GM23338 (cell line): ENCODE results near the gene GALNT13. TPM values are rescaled to one million over a fixed set of nuclear protein-coding genes. Genes with fewer than 3 reads are reported as not detected.

Experiments
- ATAC-seq: fragments of 200-7000 bp; cut with Tn5 transposase; 3 replicates; pipeline ENCODE4 v1.9.1; 2020
- DNase-seq: peaks from one replicate; pipeline ENCODE4 v3.0.0-alpha.2; 2015; ENCODE audit warnings: low spot score
- H2AFZ ChIP-seq: fragments of 200-600 bp; sonication (generic); 2 replicates; pipeline ENCODE4 v1.8.0; 2016; ENCODE audit warnings: antibody characterized with exemption, mild to moderate bottlenecking, moderate library complexity
- H3F3A ChIP-seq: fragments of 200-600 bp; sonication (generic); replicated peaks from 2 replicates; pipeline ENCODE4 v1.8.0; 2017; ENCODE audit warnings: antibody characterized with exemption, mixed run types, low read depth
- H3K27ac ChIP-seq: fragments of 200-600 bp; sonication (generic); 2 replicates; pipeline ENCODE4 v1.6.1; 2016; ENCODE audit warnings: low read depth
- H3K27me3 ChIP-seq: fragments of 200-600 bp; sonication (generic); 2 replicates; pipeline ENCODE4 v1.8.0; 2016; ENCODE audit warnings: mild to moderate bottlenecking, mixed run types, moderate library complexity; ENCODE audit not compliant: insufficient read depth
- H3K36me3 ChIP-seq: fragments of 200-600 bp; sonication (generic); 2 replicates; pipeline ENCODE4 v1.8.0; 2016; ENCODE audit warnings: mild to moderate bottlenecking; ENCODE audit not compliant: insufficient read depth
- H3K4me1 ChIP-seq: fragments of 200-600 bp; sonication (generic); 2 replicates; pipeline ENCODE4 v1.8.0; 2016; ENCODE audit warnings: mild to moderate bottlenecking, moderate library complexity; ENCODE audit not compliant: insufficient read depth
- H3K4me2 ChIP-seq: fragments of 200-600 bp; sonication (generic); 2 replicates; pipeline ENCODE4 v1.7.1; 2017; ENCODE audit warnings: mixed run types
- H3K4me3 ChIP-seq: fragments of 200-600 bp; sonication (generic); 2 replicates; pipeline ENCODE4 v1.6.1; 2016; ENCODE audit warnings: mixed run types
- H3K79me2 ChIP-seq: fragments of 200-600 bp; sonication (generic); replicated peaks from 2 replicates; pipeline ENCODE4 v1.8.0; 2017; ENCODE audit warnings: mild to moderate bottlenecking; ENCODE audit not compliant: insufficient read depth
- H3K9me2 ChIP-seq: fragments of 200-600 bp; sonication (generic); 2 replicates; pipeline ENCODE4 v1.8.0; 2017; ENCODE audit not compliant: insufficient read depth
- H4K20me1 ChIP-seq: fragments of 200-600 bp; sonication (generic); replicated peaks from 2 replicates; pipeline ENCODE4 v1.8.0; 2017; ENCODE audit warnings: mild to moderate bottlenecking; ENCODE audit not compliant: insufficient read depth
- H3K27ac Mint-ChIP-seq: 2 replicates; pipeline ENCODE4 v1.8.0; 2020; ENCODE audit warnings: inconsistent platforms, mild to moderate bottlenecking, moderate library complexity, mixed read lengths
- H3K27me3 Mint-ChIP-seq: 3 replicates; pipeline ENCODE4 v1.8.0; 2022; ENCODE audit warnings: low read depth, mild to moderate bottlenecking, moderate library complexity, mixed read lengths, inconsistent platforms; ENCODE audit not compliant: insufficient read depth, poor library complexity
- H3K36me3 Mint-ChIP-seq: 3 replicates; pipeline ENCODE4 v1.8.0; 2021; ENCODE audit warnings: low read depth, mild to moderate bottlenecking, inconsistent platforms, moderate library complexity, mixed read lengths
- H3K4me1 Mint-ChIP-seq: 3 replicates; pipeline ENCODE4 v1.8.0; 2020; ENCODE audit warnings: mild to moderate bottlenecking, inconsistent platforms, mixed read lengths
- H3K4me3 Mint-ChIP-seq: 3 replicates; pipeline ENCODE4 v1.8.0; 2021; ENCODE audit warnings: moderate library complexity, mild to moderate bottlenecking, inconsistent platforms, mixed read lengths
- H3K9me3 Mint-ChIP-seq: 3 replicates; pipeline ENCODE4 v1.8.0; 2020; ENCODE audit warnings: moderate library complexity, mild to moderate bottlenecking, inconsistent platforms, mixed read lengths
- CREB1 ChIP-seq: fragments of 250-450 bp; sonication (Bioruptor Pico); IDR thresholded peaks from 2 replicates; pipeline ENCODE4 v1.5.0; 2020; ENCODE audit warnings: low read depth, mild to moderate bottlenecking, moderate library complexity
- ETS1 ChIP-seq: IDR thresholded peaks from 2 replicates; pipeline ENCODE4 v1.6.1; 2016; ENCODE audit warnings: antibody characterized with exemption
- EZH2phosphoT487 ChIP-seq: fragments of 200-600 bp; sonication (generic); IDR thresholded peaks from one replicate; pipeline ENCODE4 v1.8.1; 2018; ENCODE audit warnings: antibody characterized with exemption; ENCODE audit not compliant: unreplicated experiment
- POLR2AphosphoS5 ChIP-seq: IDR thresholded peaks from 2 replicates; pipeline ENCODE4 v1.6.1; 2016; ENCODE audit warnings: antibody characterized with exemption, low read depth
- STAT1 ChIP-seq: IDR thresholded peaks from one replicate; pipeline ENCODE4 v1.6.1; 2016; ENCODE audit warnings: antibody characterized with exemption; ENCODE audit not compliant: unreplicated experiment
- ZNF331 ChIP-seq: fragments of 250-450 bp; sonication (Bioruptor Pico); IDR thresholded peaks from 2 replicates; pipeline ENCODE4 v1.5.0; 2020; ENCODE audit warnings: low read depth, mild to moderate bottlenecking, moderate library complexity
- polyA plus RNA-seq: library from polyadenylated mRNA; unstranded; fragments of >200 nt; fragmentation: Nextera tagmentation; extraction: Ambion mirVana; gene quantifications from 2 replicates; pipeline ENCODE4 v1.2.1, GENCODE V29; 2016
- total RNA-seq: library from RNA; depleted of rRNA; stranded (reverse); fragments of >200 nt; shearing (Covaris generic); gene quantifications from 2 replicates; pipeline ENCODE4 v1.2.3, GENCODE V29; 2014
- TF ChIP-seq, protein P1 (sequence below): fragments of 250-450 bp; sonication (Bioruptor Pico); IDR thresholded peaks from 2 replicates; pipeline ENCODE4 v1.5.0; 2020; ENCODE audit warnings: mild to moderate bottlenecking, moderate library complexity

Gene GALNT13
- total and polyA plus RNA-seq, 2 experiments from 2014 or later, result 3.5 to 5.2 TPM

- no peaks in the 10 kb centered on the region for H3K9me2 ChIP-seq
- no peak overlapping the region for H3K4me3 Mint-ChIP-seq
- H3K4me1 ChIP-seq, result no peaks in the 10 kb centered on the region
- H3F3A ChIP-seq, result no peaks in the 10 kb centered on the region
- H2AFZ ChIP-seq, result no peak overlapping the region
- no peaks in the 10 kb centered on the region for H4K20me1 ChIP-seq
- H3K27ac Mint-ChIP-seq, result no peak overlapping the region
- H3K79me2 ChIP-seq, result no peaks in the 10 kb centered on the region
- H3K4me3 ChIP-seq, result no peak overlapping the region
- H3K4me1 Mint-ChIP-seq, result peaks cover 5% of the 10 kb centered on the region; the same call in 2 of the 3 replicates
- no peaks in the 10 kb centered on the region for H3K9me3 Mint-ChIP-seq
- TF ChIP-seq ETS1 (no peak), EZH2phosphoT487 (no peak), STAT1 (no peak), POLR2AphosphoS5 (no peak), ZNF331 (CRISPR knock-in tag) (no peak), CREB1 (CRISPR knock-in tag) (no peak)
- TF ChIP-seq, protein P1, sequence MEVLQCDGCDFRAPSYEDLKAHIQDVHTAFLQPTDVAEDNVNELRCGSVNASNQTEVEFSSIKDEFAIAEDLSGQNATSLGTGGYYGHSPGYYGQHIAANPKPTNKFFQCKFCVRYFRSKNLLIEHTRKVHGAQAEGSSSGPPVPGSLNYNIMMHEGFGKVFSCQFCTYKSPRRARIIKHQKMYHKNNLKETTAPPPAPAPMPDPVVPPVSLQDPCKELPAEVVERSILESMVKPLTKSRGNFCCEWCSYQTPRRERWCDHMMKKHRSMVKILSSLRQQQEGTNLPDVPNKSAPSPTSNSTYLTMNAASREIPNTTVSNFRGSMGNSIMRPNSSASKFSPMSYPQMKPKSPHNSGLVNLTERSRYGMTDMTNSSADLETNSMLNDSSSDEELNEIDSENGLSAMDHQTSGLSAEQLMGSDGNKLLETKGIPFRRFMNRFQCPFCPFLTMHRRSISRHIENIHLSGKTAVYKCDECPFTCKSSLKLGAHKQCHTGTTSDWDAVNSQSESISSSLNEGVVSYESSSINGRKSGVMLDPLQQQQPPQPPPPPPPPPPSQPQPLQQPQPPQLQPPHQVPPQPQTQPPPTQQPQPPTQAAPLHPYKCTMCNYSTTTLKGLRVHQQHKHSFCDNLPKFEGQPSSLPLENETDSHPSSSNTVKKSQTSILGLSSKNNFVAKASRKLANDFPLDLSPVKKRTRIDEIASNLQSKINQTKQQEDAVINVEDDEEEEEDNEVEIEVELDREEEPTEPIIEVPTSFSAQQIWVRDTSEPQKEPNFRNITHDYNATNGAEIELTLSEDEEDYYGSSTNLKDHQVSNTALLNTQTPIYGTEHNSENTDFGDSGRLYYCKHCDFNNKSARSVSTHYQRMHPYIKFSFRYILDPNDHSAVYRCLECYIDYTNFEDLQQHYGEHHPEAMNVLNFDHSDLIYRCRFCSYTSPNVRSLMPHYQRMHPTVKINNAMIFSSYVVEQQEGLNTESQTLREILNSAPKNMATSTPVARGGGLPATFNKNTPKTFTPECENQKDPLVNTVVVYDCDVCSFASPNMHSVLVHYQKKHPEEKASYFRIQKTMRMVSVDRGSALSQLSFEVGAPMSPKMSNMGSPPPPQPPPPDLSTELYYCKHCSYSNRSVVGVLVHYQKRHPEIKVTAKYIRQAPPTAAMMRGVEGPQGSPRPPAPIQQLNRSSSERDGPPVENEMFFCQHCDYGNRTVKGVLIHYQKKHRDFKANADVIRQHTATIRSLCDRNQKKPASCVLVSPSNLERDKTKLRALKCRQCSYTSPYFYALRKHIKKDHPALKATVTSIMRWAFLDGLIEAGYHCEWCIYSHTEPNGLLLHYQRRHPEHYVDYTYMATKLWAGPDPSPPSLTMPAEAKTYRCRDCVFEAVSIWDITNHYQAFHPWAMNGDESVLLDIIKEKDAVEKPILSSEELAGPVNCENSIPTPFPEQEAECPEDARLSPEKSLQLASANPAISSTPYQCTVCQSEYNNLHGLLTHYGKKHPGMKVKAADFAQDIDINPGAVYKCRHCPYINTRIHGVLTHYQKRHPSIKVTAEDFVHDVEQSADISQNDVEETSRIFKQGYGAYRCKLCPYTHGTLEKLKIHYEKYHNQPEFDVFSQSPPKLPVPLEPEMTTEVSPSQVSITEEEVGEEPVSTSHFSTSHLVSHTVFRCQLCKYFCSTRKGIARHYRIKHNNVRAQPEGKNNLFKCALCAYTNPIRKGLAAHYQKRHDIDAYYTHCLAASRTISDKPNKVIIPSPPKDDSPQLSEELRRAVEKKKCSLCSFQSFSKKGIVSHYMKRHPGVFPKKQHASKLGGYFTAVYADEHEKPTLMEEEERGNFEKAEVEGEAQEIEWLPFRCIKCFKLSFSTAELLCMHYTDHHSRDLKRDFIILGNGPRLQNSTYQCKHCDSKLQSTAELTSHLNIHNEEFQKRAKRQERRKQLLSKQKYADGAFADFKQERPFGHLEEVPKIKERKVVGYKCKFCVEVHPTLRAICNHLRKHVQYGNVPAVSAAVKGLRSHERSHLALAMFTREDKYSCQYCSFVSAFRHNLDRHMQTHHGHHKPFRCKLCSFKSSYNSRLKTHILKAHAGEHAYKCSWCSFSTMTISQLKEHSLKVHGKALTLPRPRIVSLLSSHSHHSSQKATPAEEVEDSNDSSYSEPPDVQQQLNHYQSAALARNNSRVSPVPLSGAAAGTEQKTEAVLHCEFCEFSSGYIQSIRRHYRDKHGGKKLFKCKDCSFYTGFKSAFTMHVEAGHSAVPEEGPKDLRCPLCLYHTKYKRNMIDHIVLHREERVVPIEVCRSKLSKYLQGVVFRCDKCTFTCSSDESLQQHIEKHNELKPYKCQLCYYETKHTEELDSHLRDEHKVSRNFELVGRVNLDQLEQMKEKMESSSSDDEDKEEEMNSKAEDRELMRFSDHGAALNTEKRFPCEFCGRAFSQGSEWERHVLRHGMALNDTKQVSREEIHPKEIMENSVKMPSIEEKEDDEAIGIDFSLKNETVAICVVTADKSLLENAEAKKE (CRISPR knock-in tag), result no peak
- H3K4me2 ChIP-seq, result no peak overlapping the region
- H3K36me3 ChIP-seq, result no peaks in the 10 kb centered on the region
- H3K27ac ChIP-seq, result no peak overlapping the region
- no peaks in the 10 kb centered on the region for H3K27me3 Mint-ChIP-seq
- ATAC-seq (no peak), DNase-seq (no peak)
- no peaks in the 10 kb centered on the region for H3K36me3 Mint-ChIP-seq
- no peaks in the 10 kb centered on the region for H3K27me3 ChIP-seq
Measured at GRCh38 chr2:154437104-154437503, 565.4 kb downstream of the GALNT13 start.
